B cell (primary cell): ENCODE results near the gene NIPA2. TPM values are rescaled to one million over a fixed set of nuclear protein-coding genes. Genes with fewer than 3 reads are reported as not detected.

Experiments used
- ATAC-seq: fragments of 200-7000 bp; cut with Tn5 transposase; one replicate; pipeline ENCODE4 v1.10.0; 2021; ENCODE audit warnings: low read depth, mild to moderate bottlenecking, moderate number of reproducible peaks, moderate library complexity
- CTCF ChIA-PET: fragments of 350-600 bp; sonication (Branson Sonifier 250); formaldehyde crosslinking; loops from one replicate; lab custom pipeline; 2021; ENCODE audit warnings: antibody characterized with exemption, inconsistent platforms; lab: Charles Lee
- POLR2A ChIA-PET: fragments of 350-600 bp; sonication (Branson Sonifier 250); formaldehyde crosslinking; loops from one replicate; lab custom pipeline; 2021; ENCODE audit warnings: antibody characterized with exemption; lab: Charles Lee
- DNase-seq: peaks from one replicate; pipeline ENCODE4 v3.0.0; 2013
- H2AFZ ChIP-seq: 2 replicates; pipeline ENCODE4 v1.6.1; 2012; ENCODE audit warnings: mild to moderate bottlenecking, low read depth, low read length; ENCODE audit not compliant: insufficient read depth, poor library complexity, severe bottlenecking
- H3K27ac ChIP-seq, 2 donors: 1 replicate in 1 of 2; 2 replicates in 1 of 2; pipeline ENCODE4 v1.5.1; 2012 to 2013; ENCODE audit warnings: low read length in 2 of 2, mild to moderate bottlenecking in 2 of 2, moderate library complexity in 1 of 2
- H3K27me3 ChIP-seq, 4 experiments: fragments of 200-600 bp in 1 of 4; sonication (generic) in 1 of 4; replicated peaks in 1 of 4; 1 replicate in 2 of 4; 2 replicates in 2 of 4; pipeline versions ENCODE4 v1.6.1 to v1.7.0; 2013 to 2016; ENCODE audit warnings: low read length in 3 of 4, mild to moderate bottlenecking in 2 of 4, mixed read lengths in 1 of 4, moderate library complexity in 1 of 4; ENCODE audit not compliant: insufficient read depth in 4 of 4, control insufficient read depth in 3 of 4; ENCODE audit errors: control extremely low read depth in 1 of 4
- H3K36me3 ChIP-seq, 2 experiments: replicated peaks in 1 of 2; 1 replicate in 1 of 2; 2 replicates in 1 of 2; pipeline versions ENCODE4 v1.6.1 to v1.7.1; 2013; ENCODE audit warnings: low read length in 1 of 2; ENCODE audit not compliant: insufficient read depth in 2 of 2, control insufficient read depth in 1 of 2; ENCODE audit errors: control extremely low read depth in 1 of 2, extremely low read depth in 1 of 2
- H3K4me1 ChIP-seq, 2 donors: fragments of 200-600 bp in 1 of 2; sonication (generic) in 1 of 2; 1 replicate in 1 of 2; 2 replicates in 1 of 2; pipeline versions ENCODE4 v1.5.1 to v1.6.1; 2013 to 2017; ENCODE audit warnings: low read length in 2 of 2; ENCODE audit not compliant: control insufficient read depth in 2 of 2, insufficient read depth in 2 of 2
- H3K4me2 ChIP-seq: replicated peaks from 2 replicates; pipeline ENCODE3; 2012; ENCODE audit warnings: mild to moderate bottlenecking, low read depth, low read length; ENCODE audit not compliant: poor library complexity, severe bottlenecking
- H3K4me3 ChIP-seq, 5 experiments: fragments of 200-600 bp in 1 of 5; sonication (generic) in 1 of 5; 1 replicate in 3 of 5; 2 replicates in 2 of 5; pipeline versions ENCODE4 v1.5.1 to v1.7.0; 2011 to 2016; ENCODE audit warnings: low read length in 4 of 5, mild to moderate bottlenecking in 4 of 5, low read depth in 2 of 5, control low read depth in 1 of 5, moderate library complexity in 1 of 5; ENCODE audit not compliant: insufficient read depth in 1 of 5; ENCODE audit errors: control extremely low read depth in 1 of 5, extremely low read depth in 1 of 5
- H3K79me2 ChIP-seq: fragments of 200-600 bp; sonication (generic); one replicate; pipeline ENCODE4 v1.6.0; 2016; ENCODE audit warnings: low read length; ENCODE audit not compliant: control insufficient read depth, insufficient read depth
- H3K9ac ChIP-seq: fragments of 200-600 bp; sonication (generic); 2 replicates; pipeline ENCODE4 v1.6.1; 2017; ENCODE audit warnings: mild to moderate bottlenecking, low read length, moderate library complexity
- H3K9me3 ChIP-seq, 3 donors: one replicate each; pipeline versions ENCODE4 v1.6.1 to v1.7.1; 2013; ENCODE audit warnings: low read length in 2 of 3; ENCODE audit not compliant: control insufficient read depth in 2 of 3, insufficient read depth in 1 of 3; ENCODE audit errors: control extremely low read depth in 1 of 3
- H4K20me1 ChIP-seq: 2 replicates; pipeline ENCODE4 v1.6.0; 2012; ENCODE audit warnings: mild to moderate bottlenecking, low read length; ENCODE audit not compliant: insufficient read depth, control insufficient read depth, poor library complexity, severe bottlenecking
- H3K27ac Mint-ChIP-seq: one replicate; pipeline ENCODE4 v1.8.0; 2021; ENCODE audit warnings: mixed read lengths
- H3K27me3 Mint-ChIP-seq: one replicate; pipeline ENCODE4 v1.8.0; 2021; ENCODE audit warnings: mixed read lengths
- H3K4me1 Mint-ChIP-seq: one replicate; pipeline ENCODE4 v1.8.0; 2021; ENCODE audit warnings: mixed read lengths
- H3K4me3 Mint-ChIP-seq: one replicate; pipeline ENCODE4 v1.8.0; 2021; ENCODE audit warnings: mixed read lengths
- H3K9me3 Mint-ChIP-seq: one replicate; pipeline ENCODE4 v1.8.0; 2022; ENCODE audit warnings: mixed read lengths; ENCODE audit not compliant: insufficient read depth
- CTCF ChIP-seq: fragments of 200-600 bp; IDR thresholded peaks from one replicate; pipeline ENCODE4 v1.8.0; 2022; ENCODE audit warnings: antibody characterized with exemption, mild to moderate bottlenecking
- EZH2 ChIP-seq: IDR thresholded peaks from 2 replicates; pipeline ENCODE4 v1.6.1; 2012; ENCODE audit warnings: borderline replicate concordance, low read depth, mild to moderate bottlenecking, moderate library complexity, low read length; ENCODE audit not compliant: insufficient read depth, poor library complexity, severe bottlenecking
- WGBS: methylation state at CpG from one replicate; pipeline ENCODE4 v1.1.5; 2013; ENCODE audit warnings: missing lambda C conversion rate; ENCODE audit not compliant: insufficient coverage; 5-methylcytosine and 5-hydroxymethylcytosine counted together
- intact Hi-C: fragments of 100-400 bp; cut with micrococcal nuclease; formaldehyde crosslinking; loops from one replicate; pipeline ENCODE4 v1.10.0; 2022
- polyA plus RNA-seq: library from polyadenylated mRNA; depleted of rRNA; stranded (reverse); fragments of >200 nt; gene quantifications from 2 replicates; pipeline ENCODE4 v1.2.3, GENCODE V29; 2012
- total RNA-seq, 2 donors: library from RNA; stranded (reverse); fragments of 120-200 nt in 1 of 2; gene quantifications; 1 replicate in 1 of 2; 2 replicates in 1 of 2; pipeline versions ENCODE4 v1.2.3 to v1.2.4, GENCODE V29; 2013 to 2022

NIPA2 gene
- total and polyA plus RNA-seq, 2 donors (not counting 1 experiment from before 2014, with no cell fraction given) = 47.1 to 65.3 TPM

- intact Hi-C loops = loop anchor here (2.0 kb wide), 1 partner anchor 45 kb away; no protein-coding TSS in a partner anchor
Measured at GRCh38 chr15:22795206-22796063, 43.0 kb upstream of the NIPA2 start.

More at GRCh38 chr15:22795206-22796063, 43.0 kb upstream of the NIPA2 start:
- Histone ChIP-seq H3K36me3 (peaks cover 0 to 3% of the 10 kb centered on the region in 2 experiments), H4K20me1 (peaks cover 5% of the 10 kb centered on the region), H3K4me2 (no peak overlapping the region), H3K4me3 (no peak overlapping the region), H2AFZ (no peak overlapping the region), H3K27ac (peak overlapping the region in 1 of 2 donors; percentile 77), H3K27me3 (no peaks in the 10 kb centered on the region), H3K9ac (no peak overlapping the region), H3K79me2 (peaks cover 78% of the 10 kb centered on the region), H3K4me1 (peaks cover 7 to 40% of the 10 kb centered on the region in 2 donors), H3K9me3 (peaks cover 0 to 9% (median 0%) of the 10 kb centered on the region in 3 donors)
- Mint-ChIP-seq H3K4me1 (peaks cover 55% of the 10 kb centered on the region), H3K27me3 (no peaks in the 10 kb centered on the region), H3K9me3 (no peaks in the 10 kb centered on the region), H3K4me3 (no peak overlapping the region), H3K27ac (peak overlapping the region; percentile 73)
- POLR2A ChIA-PET = interaction anchor here (1.4 kb wide), 1 partner anchor 10 kb away, joined by 4 read pairs; no protein-coding TSS in a partner anchor
- TF ChIP-seq EZH2 = no peak
- no peak for TF ChIP-seq CTCF
- CTCF ChIA-PET = interaction anchor here (1.1 kb wide), 1 partner anchor 8 kb away, joined by 4 read pairs; no protein-coding TSS in a partner anchor
- ATAC-seq (no peak), DNase-seq (no peak)
- WGBS = 91% methylated on average over 13 of the region's 20 CpGs
